GM19452 (cell line): ENCODE data around the gene FARP1.

Experiments
- ATAC-seq: cut with Tn5 transposase; IDR thresholded peaks from one replicate; pipeline ENCODE4 v1.9.1; 2021; ENCODE audit not compliant: unreplicated experiment

The FARP1 gene

DNA sequence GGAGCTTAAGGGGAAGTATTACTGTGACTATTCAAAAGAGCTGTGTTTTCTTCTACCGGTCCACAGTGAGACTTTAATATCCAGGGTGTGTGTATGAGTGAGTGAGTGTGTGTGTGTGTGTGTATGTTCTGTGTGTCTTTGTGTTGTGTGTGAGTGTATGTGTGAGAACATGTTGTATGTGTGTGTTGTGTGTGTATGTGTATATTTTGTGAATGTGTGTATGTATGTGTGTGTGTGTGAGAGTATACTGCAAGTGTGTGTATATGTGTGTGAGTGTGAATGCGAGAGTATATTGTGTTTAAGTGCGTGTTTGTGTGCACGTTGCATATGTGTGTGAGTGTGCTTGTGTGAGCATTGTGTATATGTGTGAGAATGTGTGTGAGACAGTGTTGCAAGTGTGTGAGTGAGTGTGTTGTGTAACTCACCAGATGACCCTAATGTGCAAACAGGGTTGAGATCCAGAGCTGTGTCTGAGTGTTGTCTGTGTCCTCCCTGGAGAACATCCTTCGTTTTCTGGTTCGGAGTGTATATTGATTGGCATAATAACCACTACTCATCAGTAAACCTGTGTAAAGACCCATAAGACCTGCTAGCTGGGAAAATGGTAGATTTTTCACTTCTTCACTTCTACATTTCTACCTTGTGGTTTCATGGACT lies 135.3 kb downstream of the FARP1 start:
- no peak for ATAC-seq

DNA sequence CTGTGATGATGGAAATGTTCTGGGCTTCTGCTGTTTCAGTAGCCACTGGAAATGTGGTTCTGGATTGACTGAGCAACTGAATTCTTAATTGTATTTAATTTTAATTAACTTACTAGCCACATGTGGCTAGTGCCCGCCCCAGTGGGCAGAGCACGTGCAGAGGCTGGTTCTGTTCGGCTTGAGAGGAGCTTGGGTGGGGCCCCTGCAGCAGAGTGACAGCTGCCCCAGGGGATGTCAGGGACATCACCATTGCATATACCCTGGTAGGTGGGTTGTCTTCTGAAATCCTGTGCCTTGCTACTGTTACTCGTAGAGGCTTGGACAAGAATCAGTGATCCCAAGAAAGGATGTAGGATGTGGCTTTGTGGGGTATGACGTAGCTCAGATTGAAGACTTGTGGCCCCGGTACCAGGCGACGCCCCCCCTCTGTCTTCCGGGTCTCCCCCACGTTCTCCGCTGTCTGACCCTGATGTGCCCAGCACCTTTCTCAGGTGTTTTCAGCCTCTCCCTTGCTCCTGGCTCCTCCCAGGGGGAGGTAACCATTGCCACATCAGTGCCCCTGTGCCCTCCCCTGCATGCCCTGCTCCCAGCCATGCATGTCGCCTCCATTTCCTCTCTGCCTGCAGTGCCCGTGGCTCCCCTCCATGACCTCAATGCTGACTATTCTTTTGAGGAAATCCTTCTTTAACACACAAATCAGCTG lies 136.7 kb downstream of the FARP1 start:
- peak; percentile 71 for ATAC-seq

DNA sequence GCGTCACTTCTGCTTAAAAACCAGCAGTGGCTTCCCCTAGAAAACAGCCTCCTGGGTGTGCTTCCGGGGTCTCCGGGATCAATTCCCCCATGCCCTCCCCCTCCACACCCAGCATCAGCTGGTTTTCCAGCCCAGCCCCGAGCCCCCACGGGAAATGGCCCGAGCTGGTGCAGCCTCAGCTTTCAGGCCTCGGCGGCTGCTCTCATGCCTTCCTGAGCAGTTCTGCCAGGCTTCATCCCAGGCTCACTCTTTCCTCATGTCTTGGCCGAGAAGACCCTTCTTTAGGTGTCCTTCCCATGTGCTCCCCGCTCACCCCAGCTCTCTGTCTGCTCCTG lies 137.2 kb downstream of the FARP1 start:
- no peak for ATAC-seq

DNA sequence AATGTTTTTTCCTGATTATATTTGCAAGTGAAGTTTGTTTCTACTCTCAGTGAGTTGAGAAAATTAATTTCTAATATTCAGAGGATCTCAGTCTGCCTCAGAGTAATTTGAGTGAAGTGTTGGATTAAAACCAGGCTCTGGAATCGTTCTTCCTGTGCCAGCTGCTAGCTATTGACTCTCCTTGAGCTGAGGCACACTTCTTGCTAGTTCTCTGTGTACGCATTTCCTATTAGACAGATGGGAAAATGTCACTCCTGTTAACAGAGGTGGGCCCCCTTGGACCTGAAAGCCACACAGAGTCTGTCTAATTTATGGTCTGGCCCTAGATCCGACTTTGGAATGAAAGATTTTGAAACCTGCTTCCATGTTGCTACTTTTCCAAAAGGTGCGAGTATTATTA lies 141.8 kb downstream of the FARP1 start:
- ATAC-seq = no peak

DNA sequence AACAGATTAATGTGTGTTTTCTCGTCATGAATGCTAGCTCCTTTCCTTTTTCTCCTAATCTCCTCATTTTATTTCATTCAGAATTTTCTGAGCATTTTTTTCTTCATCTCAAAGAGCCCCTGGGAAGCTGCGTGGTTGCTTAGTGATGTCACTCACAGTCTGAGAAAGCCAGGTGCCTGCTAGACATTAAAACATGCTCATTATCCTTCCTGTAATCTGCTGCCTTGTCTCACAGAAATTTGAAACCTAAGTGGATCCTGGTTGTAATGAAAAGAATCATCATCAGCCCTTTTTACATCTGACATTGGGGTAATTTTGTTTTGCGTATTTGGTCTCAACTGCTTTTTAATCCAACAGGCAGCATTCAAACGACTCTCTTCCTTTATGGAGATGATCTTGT lies 142.4 kb downstream of the FARP1 start:
- ATAC-seq = no peak

DNA sequence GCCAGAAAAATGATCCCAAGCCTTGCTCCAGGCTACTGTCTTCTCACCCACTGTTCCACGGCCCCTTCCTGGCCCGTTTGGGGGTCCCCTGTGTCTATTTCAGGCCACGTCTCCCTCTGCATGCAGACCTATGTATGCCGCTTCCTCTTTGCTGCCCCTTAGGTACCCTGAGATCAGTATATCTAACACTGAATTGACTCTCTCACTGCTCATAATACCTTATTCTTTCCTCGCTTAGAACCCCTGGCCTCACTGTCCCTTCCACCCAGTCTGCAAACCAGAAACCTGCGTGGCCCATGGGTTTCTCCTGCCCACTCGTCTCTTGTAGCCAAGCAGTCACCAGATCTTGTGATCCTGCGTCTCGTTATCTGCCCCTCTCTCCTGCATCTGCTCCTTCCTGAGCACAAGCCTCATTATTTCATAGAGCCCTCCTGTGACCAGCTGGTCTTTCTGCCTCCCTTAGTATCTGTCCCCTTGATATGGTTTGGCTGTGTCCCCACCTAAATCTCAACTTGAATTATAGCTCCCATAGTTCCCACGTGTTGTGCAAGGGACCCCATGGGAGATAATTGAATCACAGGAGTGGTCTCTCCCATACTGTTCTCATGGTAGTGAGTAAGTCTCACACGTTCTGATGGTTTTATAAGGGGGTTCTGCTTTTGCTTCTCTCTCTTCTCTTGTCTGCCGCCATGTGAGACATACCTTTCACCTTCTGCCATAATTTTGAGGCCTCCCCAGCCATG lies 143.1 kb downstream of the FARP1 start:
- ATAC-seq = no peak

DNA sequence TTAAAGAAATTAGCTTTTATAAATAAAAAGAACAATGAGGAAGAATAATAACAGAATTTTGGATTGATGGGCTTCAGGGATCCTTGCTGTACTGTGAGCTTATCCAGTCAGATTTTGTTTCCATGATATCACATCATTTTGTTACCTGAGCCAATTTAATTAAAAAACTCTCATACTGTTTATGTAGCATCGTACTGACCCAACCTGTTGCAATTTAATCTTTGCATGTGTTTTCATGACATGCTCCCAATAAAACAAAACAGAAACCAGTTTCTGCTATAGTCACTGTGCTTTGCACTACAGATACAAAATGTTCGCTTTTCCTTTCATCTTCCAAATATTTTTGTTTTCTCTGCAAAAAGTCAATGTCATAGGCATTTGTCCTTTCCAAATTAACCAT lies 143.9 kb downstream of the FARP1 start:
- ATAC-seq = no peak

DNA sequence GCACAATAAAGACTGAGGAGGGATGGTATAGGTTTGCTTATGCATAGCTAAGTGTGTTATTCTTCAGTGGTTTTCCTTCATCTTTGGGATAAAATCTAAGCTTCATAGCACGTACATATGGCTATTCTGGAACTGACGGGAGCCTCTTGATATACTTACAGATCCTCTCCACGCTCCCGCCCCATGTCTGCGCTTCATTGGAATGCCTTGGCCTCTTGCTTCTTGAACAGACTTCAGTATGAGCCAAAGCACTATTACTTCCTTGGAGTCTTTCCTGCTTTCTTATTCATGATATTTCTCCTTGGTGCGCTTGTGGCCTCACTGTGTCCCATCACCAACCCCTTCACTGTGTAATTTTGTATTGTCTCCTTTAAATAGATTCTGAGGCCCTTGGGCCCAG lies 145.3 kb downstream of the FARP1 start:
- no peak for ATAC-seq

DNA sequence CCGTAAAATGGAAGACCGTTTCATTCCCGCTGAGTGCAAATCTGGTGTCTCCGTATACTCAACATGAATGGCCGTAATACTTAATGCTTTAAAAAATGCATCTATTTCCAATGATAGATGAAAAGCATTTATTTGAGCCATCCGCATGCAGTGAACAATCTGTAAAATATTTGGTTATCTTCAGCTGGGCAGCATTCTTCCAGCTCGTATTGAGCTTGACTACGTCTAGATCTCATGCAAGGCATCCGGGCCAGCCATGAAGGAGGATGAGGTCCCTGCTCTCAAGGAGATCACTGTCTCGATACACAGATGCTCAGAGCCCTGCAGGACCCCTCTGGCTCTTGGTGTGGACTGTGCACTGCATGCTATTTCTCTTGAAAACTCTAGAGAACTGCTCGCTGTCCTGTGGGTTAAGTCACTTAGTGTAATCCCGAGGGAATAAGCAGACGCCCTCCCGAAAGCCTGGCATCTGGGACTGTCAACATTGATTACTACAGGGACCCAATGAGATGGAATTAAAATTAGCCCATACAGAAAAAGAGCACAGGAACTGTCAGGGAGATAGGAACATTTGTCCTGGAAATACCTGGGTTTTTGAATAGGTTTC lies 146.5 kb downstream of the FARP1 start:
- no peak for ATAC-seq

DNA sequence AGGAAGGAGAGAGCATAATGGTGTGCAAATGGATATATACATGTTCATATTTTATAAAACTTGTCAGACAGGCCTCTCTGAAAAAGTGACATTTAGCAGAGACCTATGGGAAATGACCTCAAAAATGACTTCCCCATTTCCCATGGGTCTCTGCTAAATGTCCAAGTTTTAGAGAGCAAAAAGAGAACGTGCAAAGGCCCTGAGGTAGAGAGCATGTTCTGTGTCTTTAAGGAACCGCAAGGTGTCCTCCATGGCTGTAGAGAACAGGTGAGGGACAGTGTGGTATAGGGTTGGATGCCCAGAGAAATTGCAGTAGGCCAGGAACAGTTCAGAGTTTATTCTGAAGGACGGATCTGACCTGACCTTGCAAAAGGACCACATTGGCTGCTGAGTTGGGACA lies 147.4 kb downstream of the FARP1 start:
- no peak for ATAC-seq

DNA sequence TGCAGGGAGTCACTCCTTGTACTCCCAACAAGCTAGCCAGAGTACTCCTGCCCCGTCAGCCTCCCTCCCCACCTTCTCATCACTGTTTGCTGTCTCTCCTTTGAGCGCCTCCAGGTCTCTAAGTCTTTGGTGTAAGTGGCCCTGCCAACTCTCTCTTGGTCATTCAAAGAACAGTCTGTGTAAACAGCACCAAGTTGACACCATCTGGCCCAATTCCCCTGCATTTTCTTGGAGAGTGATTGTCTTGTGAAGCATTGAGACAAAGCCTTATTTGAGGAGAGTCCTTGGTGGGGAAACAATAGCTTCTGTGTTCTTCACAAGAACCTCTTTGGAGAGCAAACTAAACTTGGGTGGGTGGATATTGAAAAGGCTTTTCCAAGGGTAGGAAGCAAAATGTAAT lies 148.8 kb downstream of the FARP1 start:
- no peak for ATAC-seq

DNA sequence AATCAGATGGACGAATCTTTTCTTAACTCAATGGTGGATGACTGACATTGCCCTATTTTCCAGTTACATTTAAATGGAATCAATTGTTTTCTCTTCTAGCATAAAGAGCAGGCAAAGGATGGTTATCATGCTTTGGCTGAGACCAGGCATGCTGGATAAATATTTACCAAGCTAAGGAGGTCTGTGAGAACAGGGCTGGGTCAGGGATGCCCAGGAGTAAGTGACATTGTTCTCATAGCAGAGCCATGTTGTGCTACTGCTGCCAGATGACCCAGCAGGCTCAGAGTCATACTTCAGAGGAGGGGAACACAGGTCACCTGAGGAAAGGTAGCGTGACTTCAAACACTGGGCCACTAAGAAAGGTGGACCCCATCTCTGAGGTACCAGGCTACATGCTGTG lies 150.2 kb downstream of the FARP1 start:
- no peak for ATAC-seq

DNA sequence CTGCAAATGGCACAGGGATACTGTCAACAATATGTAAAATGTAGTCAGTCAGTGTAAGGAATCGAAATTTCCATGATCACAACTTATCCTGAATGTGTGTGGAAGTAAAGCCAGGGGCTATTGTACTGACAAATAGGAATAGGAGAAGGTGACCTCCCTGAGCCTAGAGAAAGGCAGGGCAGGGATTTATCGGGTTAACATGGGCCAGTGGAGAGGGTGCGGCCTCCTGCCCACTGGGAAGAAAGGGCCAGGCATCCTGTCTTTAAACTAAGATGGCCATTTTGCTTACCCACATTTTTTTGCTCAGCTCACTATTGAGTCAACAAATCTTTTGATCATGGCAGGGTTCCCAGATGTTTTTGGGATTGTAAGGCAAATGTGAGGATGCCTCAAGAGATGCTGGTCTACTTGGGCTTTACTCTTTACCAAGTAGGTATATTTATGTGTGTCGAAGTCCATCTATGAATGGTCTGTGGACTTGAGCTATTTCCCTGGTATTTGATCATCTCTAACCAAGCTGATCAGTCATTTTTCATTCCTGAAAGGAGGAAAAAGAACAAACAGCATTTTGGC lies 150.8 kb downstream of the FARP1 start:
- no peak for ATAC-seq

DNA sequence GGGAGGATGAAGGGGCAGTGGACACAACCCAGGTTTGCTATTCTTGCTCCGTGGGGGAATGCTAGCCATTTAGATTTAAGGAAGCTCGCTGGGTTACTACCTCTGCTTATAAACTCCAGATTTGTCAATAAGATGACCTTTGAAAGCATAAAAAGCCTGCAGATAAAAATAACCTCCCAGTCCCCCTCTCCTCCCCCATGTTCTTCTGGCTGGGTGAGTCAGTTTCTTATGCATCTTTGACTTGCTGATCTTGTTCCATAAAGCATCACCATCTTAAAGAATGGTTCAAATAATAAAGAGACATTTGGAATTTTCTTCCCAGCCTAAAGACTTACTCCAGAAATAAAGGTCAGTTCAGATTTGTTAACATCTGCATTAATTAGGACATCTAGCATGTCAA lies 152.5 kb downstream of the FARP1 start:
- no peak for ATAC-seq

DNA sequence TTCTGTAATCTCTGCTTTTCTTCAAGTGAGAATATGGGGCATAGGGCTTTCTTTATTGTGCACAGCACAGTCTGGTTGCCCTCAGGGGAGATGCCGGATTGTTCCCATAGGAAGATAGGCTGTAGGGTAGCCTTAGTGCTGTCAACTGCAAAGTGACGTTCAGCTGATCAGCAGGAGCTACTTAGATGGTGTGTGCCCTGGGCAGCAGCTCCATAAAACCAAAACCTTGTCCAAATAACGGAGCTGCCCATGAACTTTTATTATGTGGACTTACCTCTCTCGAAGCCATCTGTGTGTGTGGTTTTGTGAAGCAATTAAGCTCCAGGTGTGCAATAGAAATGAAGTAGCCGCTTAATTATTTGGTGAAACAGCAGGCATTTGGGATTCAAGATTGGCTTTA lies 154.2 kb downstream of the FARP1 start:
- no peak for ATAC-seq

DNA sequence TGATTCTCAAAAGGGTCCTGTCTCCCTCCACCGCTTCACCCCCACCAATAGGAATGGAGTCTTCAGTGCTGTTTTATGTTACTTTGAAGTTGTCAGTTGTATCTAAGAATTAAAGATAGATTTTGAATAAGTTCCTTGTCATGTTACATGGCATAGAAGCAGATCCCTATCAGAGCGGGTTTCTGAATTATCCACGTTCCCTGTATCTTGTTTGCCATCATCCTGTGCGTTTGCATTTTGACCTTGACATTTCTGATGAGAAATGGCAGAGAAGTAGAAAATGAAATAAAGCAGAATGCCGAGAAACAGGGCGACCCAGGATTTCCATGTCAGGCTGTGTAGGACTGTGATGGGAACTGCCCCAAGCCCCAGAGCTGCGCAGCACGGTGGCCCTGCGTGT lies 154.9 kb downstream of the FARP1 start:
- ATAC-seq = no peak

DNA sequence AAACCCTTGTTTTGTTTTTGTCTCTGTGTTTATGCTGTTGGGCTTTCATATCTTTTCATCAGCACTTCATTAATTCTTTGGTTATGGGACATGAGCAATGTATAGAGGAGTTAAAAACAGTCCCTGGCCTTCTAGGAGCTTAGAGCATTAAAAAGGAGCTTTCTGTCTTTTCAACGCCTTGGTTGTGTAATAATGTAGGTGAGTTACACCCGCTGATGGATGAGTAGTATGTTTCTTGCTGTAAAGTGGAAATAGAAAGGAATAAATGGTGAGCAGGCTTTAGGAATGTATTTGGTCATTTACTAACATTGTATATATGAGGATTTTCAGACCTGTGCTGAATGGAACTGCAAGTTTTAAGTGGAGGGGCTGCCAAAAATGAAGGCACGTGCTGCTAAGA lies 155.7 kb downstream of the FARP1 start:
- ATAC-seq = no peak

DNA sequence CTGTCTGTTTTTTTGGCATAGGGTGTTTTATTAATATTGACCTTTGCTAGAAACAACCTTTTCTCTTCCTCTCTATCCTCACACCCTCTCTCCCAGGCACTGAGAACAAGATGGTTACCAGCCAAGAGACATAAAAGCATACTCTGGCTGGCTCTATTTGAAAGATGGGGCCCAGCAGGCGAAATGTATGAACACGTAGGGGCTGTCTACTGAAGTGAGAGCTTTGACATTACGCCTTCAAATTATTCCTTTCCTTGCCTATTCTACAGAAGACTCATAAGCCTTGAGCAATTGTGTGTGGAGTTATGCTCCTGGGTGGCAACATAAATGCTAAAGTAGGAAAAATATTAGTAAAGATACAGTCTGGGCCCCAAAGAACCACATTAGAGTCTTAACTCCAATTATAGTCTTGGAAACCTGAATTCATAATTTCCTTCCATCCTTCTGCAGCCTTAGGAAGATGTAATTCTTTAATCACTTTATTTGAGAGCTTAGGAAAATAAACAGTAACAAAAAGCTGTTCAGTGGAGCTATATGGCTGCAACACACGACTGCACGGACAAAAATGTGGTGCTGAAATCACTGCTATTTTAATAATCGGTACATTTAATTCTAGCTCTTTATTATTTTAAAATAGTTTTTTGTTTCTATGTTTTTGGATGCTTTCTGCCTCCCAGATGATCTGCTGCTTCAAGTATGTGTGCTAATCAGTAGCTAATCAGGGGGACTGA lies 156.5 kb downstream of the FARP1 start:
- ATAC-seq = no peak

DNA sequence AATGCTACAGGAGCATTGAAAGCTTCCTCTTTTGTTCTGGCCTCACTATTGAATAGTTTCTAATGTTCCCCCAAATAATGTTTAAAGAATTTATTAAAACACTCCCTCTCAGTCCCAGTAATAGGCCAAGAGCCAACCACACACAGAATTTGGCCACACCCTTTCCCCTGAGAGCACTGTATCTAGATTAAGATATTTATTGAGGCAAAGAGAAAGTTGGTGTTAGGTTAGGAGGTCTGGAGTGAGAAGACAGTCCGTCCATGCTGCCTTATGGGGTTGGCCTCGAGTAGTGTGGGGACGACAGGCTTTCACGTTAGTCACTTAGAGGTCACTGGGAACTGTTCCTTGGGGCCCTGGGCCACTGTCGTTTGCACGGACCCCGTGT lies 157.1 kb downstream of the FARP1 start:
- no peak for ATAC-seq

DNA sequence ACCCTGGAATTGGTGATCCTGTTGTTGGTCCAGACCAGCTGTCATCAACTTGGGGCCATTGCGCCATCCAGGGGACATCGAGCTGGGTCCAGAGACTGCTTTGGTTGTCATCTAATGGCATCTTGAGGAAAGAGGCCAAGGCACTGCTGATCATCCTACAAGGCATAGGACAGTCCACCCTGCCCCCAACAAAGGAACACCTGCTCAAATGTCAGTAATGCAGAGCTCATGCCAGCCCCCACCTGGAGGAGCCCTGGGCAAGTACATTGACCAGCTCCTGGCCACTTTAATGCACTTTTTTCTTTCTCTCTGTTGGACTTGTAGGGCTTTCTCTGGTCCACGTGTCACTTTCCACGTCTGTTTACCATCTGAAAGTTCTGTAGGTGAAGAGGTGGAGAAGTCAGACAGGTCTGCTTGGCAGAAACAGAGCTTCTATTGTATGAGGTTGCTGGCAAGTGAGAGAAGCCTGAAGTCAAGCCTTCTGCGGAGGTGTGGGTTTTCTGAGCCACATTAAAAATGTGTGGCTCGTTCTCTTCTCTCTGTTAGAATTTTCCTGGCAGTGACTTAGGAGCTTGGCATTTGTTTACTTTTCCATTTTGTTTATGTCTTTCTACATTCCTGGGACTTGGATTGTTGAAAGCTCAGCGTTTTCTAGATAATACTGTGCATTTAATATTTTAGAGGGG lies 158.2 kb downstream of the FARP1 start:
- ATAC-seq = no peak
